CD4-positive, alpha-beta T cell treated with Interleukin-6 at 100 ng/mL for 8 hours (primary cell): ENCODE results near the gene STK32C.
"Not testable (repeated sequence)": the region's sequence is repeated elsewhere in the genome, so short reads cannot be mapped to it uniquely, and the experiment has no call there.

Experiments
- DNase-seq: peaks from one replicate; pipeline ENCODE4 v3.0.0-alpha.2; 2020; ENCODE audit warnings: mixed read lengths, low spot score

The STK32C gene

GRCh38 chr10:132169031-132169765 lies 138.6 kb downstream of the STK32C start:
- DNase-seq = no peak

- DNase-seq = no peak
Observed at GRCh38 chr10:132168571-132169030, 139.1 kb downstream of the STK32C start.

- no peak for DNase-seq
Observed at GRCh38 chr10:132167976-132168375, 139.8 kb downstream of the STK32C start.

GRCh38 chr10:132167041-132167674 lies 140.6 kb downstream of the STK32C start:
- no peak for DNase-seq

GRCh38 chr10:132166216-132166950 lies 141.4 kb downstream of the STK32C start:
- DNase-seq = no peak

- DNase-seq = no peak
Observed at GRCh38 chr10:132165416-132165980, 142.3 kb downstream of the STK32C start.

- DNase-seq = no peak
Observed at GRCh38 chr10:132164761-132165278, 142.9 kb downstream of the STK32C start.

GRCh38 chr10:132163826-132164515 lies 143.8 kb downstream of the STK32C start:
- DNase-seq = no peak

- no peak for DNase-seq
Observed at GRCh38 chr10:132163278-132163765, 144.4 kb downstream of the STK32C start.

GRCh38 chr10:132162590-132163277 lies 145.0 kb downstream of the STK32C start:
- no peak for DNase-seq

- DNase-seq = peak; percentile 19
Observed at GRCh38 chr10:132162021-132162531, 145.7 kb downstream of the STK32C start.

GRCh38 chr10:132160834-132161622 lies 146.7 kb downstream of the STK32C start:
- DNase-seq = not testable (repeated sequence)

- not testable (repeated sequence) for DNase-seq
Observed at GRCh38 chr10:132160231-132160630, 147.5 kb downstream of the STK32C start.

GRCh38 chr10:132159302-132160230 lies 148.2 kb downstream of the STK32C start:
- DNase-seq = peak; percentile 66

GRCh38 chr10:132158823-132159222 lies 148.9 kb downstream of the STK32C start:
- DNase-seq = peak; percentile 53

GRCh38 chr10:132158122-132158741 lies 149.5 kb downstream of the STK32C start:
- peak; percentile 56 for DNase-seq
